Fibroblast of pulmonary artery (primary cell): Measurements from ENCODE around the gene MRPL40.
A peak's percentile ranks its signal among the peaks of the same experiment; 100 is the strongest.
"Not testable (repeated sequence)": the region's sequence is repeated elsewhere in the genome, so short reads cannot be mapped to it uniquely, and the experiment has no call there.

Experiments used
- DNase-seq: peaks from one replicate; pipeline ENCODE4 v3.0.0-alpha.2; 2010; ENCODE audit warnings: low read depth
- H3K4me3 ChIP-seq: replicated peaks from 2 replicates; pipeline ENCODE4 v1.5.1; 2011; ENCODE audit warnings: low read depth, mild to moderate bottlenecking, control low read depth, low read length, moderate library complexity
- CTCF ChIP-seq: IDR thresholded peaks from 2 replicates; pipeline ENCODE4 v1.5.1; 2011; ENCODE audit warnings: mild to moderate bottlenecking, control low read depth, low read length, inconsistent platforms; ENCODE audit errors: missing control alignments

MRPL40 gene

GRCh38 chr22:19429950-19430889 is 2.1 kb upstream of the MRPL40 start:
- H3K4me3 ChIP-seq = peak overlapping the region; percentile 74
- DNase-seq = peak; percentile 71
- TF ChIP-seq CTCF = no peak

DNA sequence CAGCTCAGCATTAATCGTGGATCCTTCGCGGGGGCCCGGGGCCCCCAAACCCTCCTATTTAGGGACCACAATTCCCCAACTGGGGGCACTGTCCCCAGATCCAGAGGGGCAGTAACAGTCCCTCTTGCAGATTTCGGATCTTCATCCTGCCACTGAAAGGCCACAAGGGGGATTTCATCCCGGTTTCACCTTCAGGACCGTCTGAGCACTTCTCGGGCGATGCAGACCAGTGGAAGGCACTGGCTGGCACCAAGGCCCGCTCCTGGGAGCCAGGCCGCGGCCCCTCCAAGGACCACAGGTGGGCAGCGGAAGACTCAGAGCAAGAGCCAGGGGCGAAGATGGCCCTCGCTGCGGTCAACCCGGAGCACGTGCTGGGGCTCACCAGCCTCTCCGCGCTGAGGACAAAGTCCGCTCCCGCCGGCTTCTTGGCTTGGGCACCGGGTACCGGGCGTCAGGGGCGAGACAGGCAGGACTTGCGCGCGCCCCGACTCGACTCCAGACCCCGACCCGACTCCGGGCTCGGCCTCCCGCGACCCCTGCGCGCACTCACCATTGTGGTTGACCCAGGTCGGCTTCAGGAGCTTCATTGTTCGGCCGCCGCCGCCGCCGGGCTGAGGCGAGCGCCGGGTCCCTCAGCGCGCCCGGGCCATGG is 1.3 kb upstream of the MRPL40 start:
- H3K4me3 ChIP-seq = peak overlapping the region; percentile 74
- peak; percentile 19 for TF ChIP-seq CTCF
- peak; percentile 30 for DNase-seq

GRCh38 chr22:19431649-19432132 is 654 bp upstream of the MRPL40 start, which contains the start of gene HIRA:
Gene HIRA (minus strand): TSS chr22:19431733. CDS start chr22:19431476, 257 bp downstream.
- peak within 1 kb of the TSS; percentile 74 for H3K4me3 ChIP-seq
- peak; percentile 76 for DNase-seq
- TF ChIP-seq CTCF = no peak

DNA sequence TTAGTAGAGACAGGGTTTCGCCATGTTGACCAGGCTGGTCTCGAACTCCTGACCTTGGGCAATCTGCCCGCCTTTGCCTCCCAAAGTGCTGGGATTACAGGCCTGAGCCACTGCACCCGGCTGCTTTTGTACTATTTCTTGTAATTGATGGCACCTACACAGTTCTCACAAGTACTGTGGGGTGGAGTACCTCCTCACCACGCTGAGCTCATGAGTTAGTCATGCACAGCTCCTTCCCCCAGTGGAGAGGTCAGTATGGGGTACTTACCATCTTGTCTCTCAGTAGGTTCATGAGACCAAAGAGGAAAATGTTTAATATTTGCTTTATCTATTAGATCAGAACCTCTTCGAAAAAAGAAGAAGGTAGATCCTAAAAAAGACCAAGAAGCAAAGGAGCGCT is 2.1 kb downstream of the MRPL40 start:
- H3K4me3 ChIP-seq = no peak overlapping the region
- no peak for TF ChIP-seq CTCF
- DNase-seq = no peak

DNA sequence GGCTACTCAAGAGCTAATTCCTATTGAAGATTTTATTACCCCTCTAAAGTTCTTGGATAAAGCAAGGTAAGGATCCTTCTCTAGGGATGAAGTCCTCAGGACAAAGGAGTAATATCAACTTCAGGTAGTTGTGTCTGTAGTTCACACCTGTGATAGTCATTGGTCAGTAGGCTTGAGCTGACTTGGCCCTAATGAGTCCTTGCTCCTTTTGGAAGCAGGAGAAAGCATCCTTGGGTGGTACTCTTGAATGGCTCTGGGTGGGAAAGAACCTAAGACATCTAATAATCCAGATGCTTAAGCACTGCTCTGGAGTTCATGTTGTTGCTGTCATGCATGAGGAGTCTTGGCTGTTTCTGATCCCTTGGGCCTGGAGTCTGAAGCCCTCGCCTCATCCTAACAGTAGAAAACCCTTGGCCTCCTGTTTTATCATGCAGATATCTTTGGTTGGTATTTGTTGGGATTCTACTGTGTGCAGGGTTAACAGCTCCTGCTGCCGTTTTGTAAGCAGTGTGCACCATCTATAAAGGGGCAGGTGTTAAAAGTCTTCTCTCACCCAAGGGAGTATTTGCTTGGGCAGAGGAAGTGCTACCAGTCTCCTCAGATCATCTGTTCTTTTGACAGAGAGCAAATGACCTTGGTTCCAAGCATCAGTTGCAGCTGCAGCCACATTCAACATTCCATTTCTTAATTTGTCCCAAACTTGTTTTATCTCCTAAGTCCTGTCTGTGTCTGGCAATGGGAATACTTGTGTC is 2.7 kb downstream of the MRPL40 start:
- no peak for DNase-seq
- no peak overlapping the region for H3K4me3 ChIP-seq
- TF ChIP-seq CTCF = no peak

DNA sequence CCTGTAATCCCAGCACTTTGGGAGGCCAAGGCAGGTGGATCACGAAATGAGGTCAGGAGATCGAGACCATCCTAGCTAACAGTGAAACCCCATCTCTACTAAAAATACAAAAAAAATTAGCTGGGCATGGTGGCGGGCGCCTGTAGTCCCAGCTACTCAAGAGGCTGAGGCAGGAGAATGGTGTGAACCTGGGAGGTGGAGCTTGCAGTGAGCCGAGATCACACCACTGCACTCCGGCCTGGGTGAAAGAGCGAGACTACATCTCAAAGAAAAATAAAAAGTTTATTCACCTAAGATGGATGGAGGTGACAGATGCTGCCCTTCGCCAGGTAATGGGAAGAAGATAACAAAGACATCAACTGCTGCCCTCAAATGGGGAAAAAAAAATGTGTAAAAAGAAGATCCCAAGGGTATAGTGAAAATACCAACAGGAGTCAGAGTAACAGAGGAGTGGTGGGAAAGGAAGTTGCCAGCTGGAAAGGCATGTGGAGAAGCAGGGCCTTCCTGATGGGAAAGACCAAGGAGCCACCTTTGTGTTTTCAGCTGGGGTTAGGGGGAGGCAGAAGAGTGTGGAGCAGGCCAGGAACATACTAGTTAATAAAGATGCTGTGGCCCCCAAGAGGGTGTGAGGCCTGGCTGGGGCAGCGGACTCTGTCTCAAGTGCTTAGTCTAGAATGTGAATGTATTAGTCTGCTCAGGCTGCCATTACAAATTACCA is 4.3 kb downstream of the MRPL40 start:
- H3K4me3 ChIP-seq, DNase-seq: not testable (repeated sequence)
